Lung microvascular endothelial cell (primary cell): Measurements from ENCODE around the gene CPEB3. TPM values are rescaled to one million over a fixed set of nuclear protein-coding genes. Genes with fewer than 3 reads are reported as not detected.
"Not testable (repeated sequence)": the region's sequence is repeated elsewhere in the genome, so short reads cannot be mapped to it uniquely, and the experiment has no call there.

Experiments
- DNase-seq, 2 donors: peaks; one replicate each; pipeline versions ENCODE4 v3.0.0 to v3.0.0-alpha.2; 2010; ENCODE audit warnings: low read depth in 2 of 2
- total RNA-seq: library from RNA; depleted of rRNA; stranded (reverse); fragments of >200 nt; gene quantifications from 2 replicates; pipeline ENCODE4 v1.2.1, GENCODE V29; 2014

CPEB3 gene
- total RNA-seq, 1 donor from 2014 or later, result 1.6 TPM

DNA sequence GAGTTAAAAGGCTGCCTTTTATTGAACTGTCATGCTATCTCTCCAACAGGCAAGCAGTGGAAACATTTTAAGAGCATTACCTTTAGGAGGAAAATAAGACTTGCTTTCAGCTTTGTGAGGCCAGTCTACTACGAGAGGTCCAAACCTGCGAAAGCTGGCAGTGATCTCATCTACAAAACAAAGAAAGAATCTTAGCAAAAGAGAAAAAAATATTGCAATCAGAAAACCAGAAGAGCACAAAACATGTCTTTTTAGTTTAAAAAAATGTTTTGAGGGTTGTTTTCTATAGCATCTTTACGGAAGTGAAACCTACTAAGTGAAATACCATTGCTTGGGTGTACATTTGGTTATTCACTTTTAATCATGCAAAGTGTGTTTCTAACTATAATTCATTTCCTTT, 147.9 kb downstream of the CPEB3 start:
- DNase-seq, result no peak

DNA sequence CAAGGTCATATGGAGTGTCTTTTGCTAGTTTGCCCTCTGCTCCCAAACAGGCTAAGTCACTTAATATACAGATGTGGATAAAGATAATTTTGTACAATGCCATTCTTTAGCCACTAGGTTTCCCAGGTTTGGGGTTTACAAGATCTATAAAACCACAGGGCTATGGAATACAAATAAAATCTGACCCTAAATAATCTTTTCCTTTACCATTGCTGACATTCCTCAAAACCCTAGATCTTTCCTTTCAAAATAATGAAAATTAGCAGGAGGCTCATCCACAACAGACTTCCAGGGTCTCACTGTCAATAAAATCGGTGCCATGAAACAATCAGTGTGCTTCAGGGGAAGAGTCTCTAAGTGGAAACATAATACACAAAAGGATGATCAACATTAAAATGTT, 148.4 kb downstream of the CPEB3 start:
- no peak for DNase-seq

DNA sequence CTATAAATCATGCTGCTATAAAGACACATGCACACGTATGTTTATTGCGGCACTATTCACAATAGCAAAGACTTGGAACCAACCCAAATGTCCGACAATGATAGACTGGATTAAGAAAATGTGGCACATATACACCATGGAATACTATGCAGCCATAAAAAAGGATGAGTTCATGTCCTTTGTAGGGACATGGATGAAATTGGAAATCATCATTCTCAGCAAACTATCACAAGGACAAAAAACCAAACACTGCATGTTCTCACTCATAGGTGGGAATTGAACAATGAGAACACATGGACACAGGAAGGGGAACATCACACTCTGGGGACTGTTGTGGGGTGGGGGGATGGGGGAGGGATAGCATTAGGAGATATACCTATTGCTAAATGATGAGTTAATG, 149.7 kb downstream of the CPEB3 start:
- not testable (repeated sequence) for DNase-seq

DNA sequence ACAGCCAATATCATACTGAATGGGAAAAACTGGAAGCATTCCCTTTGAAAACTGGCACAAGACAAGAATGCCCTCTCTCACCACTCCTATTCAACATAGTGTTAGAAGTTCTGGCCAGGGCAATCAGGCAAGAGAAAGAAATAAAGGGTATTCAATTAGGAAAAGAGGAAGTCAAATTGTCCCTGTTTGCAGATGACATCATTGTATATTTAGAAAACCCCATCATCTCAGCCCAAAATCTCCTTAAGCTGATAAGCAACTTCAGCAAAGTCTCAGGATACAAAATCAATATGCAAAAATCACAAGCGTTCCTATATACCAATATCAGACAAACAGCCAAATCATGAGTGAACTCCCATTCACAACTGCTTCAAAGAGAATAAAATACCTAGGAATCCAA, 156.8 kb downstream of the CPEB3 start:
- not testable (repeated sequence) for DNase-seq

DNA sequence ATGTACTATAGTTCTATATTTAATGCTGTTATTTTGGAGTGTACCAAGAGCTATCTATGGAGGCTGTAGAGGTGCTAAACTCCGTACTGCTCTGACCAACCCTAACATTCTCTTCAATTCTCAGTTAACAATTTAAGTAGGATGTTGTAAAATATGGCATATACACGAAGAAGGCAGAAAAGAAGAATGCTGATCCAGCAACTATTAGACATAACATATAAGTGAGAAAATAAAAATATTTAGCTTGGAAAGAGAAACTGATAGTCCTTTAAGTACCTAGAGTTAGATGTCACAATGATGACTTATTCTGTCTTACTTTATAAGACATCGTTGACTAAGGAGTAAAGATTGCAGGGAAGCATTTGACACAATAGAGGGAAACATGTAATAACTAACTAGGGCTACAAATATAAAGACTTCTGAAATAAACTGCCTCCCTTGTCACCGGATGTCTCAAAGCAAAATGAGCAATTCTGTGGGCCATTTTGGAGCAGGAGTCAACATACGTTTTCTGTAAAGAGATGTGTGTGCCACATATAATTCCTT, 159.5 kb downstream of the CPEB3 start:
- DNase-seq, result peak in 1 of 2 donors; percentile 42

DNA sequence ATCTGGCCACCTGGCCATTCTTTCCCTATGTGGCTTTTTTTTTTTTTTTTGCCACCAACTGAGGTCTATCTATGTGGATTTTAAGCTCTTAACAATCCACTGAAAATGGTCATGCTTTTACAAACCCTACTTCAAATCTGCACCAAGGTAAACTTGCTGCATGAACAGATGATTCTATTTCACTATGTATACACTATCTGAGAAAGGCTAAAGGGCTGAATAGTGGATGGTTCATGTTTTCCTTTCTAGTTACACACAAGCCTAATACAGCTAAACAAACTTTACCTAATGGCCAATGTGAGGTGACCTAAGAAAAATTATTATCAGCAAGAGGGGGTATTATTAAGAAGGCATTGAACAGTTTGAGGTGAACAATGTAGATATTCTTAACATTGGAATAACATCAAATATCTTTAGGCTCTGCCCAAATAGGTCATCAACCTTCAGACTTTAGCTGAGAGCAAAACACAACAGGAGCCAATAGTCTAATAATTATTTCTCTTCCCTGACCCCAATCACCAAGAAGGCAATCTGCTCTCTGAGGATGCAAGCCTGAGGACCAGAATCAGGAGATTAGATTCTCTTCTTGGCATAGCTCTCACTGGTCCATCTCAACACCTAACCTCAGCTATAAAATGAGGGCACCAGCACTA, 160.1 kb downstream of the CPEB3 start:
- no peak for DNase-seq

DNA sequence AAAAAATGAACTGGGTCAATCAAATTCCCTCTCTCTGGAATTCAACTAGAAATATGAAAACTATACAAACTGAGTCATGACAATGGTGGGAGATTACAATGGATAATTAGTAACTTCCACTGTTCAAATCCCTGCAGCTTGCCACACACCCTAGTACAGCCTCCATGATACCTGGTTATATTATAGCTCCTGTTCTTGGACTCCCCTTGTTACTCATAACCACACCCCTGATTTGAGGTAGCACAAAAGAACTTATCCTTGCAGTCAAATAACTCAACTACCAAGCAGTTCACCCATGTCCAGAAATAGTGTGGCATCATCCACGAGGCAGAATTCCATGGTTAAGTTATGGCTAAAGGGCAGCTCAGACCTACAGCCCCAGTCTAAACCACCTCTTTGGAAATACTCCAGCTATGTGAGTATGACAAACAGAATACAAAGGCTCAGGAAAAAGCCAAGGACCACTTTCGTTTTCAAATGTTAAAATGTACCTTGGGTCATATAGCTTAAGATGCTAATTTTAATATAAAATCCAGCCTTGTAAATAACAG, 164.7 kb downstream of the CPEB3 start:
- DNase-seq, result peak; percentile 45 to 50

DNA sequence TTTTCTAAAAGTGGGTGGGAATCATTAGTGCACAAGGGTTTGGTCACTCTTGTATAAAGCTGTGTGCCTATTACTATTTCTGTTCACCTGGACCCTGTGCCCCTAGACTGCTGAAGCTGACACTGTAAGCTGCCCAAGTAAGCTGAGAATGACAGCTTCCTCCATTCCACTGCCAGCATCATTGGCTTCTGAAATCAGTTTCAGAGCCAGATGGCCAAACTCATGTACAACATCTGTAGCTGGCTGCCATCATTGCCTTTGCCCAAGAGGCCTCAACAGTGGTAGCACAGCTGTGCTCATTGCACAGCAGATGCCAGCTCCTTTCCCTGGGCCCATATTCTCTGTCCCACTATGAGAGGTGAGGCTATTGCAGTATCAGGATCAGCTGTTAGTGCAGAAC, 165.7 kb downstream of the CPEB3 start:
- peak; percentile 4 to 24 for DNase-seq

DNA sequence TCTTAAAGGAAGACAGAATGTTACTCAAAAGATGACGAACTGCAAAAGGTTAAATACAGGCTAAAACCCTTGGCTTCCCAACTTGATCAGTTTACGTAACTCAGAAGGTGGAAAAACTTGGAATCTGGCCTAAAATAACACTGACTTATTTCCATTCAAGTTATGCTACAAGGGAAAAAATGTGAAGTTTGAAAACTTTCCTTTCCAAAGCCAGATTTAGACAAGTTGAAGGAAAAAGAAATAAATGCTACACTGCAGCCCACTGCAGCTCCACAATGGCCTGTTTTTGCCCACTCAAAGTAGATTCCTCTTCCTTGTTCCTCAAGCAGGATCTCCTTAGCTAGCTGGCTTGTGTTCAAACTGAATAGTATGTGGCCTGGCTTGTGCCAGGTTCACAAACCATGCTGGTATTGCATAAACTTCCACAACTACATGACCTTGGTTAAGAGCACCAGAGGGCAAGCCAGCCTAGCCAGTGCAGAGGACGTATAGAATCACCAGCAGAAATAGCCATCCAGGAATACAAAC, 166.2 kb downstream of the CPEB3 start:
- peak; percentile 88 to 95 for DNase-seq

DNA sequence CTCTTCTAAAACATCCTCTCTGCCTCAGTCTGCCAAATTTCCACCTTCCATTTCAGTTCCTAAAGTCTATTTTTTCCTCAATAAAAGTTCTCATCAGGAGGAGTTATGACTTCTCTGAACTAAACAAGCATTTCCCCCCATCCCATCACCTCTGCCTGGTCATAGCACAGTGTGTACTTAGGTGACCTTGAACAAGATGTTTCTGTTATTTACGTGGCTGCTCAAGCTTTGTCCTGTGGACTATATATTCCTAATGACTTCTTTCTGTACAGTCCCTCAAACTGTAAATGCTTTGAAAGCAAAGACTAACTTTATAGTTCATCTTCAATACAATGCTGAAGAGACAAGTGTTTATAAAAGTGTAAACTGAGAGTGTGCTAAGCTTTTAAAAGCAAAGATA, 166.9 kb downstream of the CPEB3 start:
- peak; percentile 32 to 38 for DNase-seq

DNA sequence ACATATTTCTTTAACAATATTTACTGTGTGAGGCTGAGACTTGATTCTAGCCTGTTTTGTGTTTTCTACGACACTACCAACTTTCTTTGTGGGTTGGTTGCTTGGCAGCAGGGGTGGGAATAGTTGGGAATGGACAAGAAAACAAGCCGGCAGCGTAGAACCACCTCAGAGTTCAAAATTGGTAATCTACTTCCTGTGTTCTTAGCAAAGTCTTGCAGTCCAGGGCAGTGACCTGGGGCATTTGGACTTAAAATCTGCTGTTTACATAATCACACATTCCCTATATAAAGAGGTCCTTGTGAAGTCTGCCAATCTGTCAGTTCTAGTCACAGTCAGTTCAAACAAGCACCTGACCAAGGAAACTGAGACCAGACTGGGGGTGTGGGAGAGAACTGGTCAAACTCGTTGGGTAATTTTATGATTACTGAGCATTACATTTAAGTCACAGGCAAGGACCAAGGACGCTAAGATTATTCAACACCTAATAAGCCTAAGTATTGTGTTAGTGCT, 167.9 kb downstream of the CPEB3 start:
- peak in 1 of 2 donors; percentile 58 for DNase-seq

DNA sequence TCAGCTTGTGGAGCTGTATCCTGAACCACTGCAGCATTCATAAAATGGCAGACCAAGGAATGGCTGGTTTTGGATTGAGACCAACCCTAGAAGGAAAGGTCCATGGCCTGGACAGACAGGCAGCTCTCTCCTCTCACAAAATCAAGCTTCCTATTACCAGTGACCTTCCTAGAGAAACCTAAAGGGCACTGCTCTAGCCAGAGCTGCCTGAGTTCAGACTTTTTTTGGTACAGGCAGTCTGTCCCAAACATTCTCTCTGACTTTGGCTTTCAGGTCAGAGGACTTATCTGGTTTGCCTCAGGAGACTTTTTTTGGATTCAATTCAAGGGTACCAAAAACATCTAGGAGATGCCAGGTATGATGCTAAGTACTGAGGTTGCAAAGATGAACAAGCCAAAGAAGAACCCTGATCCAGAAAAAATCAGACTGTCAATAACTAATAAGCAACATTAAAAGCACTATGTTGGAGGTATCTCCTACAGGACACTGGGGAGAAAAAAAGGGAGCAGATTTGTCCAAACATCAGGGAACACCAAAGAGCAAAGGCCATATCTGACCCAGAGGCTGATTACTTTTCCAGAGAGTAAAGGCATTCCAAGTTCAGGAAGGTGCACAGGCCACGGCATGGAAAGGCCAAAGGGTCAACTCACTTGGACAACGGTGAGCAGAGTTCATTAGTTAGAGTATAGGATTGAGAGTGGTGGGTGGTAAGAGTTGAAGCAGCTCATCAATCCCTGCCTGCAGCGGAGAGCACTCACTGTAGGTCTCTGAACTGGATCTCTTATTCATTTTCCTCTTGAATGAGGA, 169.0 kb downstream of the CPEB3 start:
- DNase-seq, result no peak

DNA sequence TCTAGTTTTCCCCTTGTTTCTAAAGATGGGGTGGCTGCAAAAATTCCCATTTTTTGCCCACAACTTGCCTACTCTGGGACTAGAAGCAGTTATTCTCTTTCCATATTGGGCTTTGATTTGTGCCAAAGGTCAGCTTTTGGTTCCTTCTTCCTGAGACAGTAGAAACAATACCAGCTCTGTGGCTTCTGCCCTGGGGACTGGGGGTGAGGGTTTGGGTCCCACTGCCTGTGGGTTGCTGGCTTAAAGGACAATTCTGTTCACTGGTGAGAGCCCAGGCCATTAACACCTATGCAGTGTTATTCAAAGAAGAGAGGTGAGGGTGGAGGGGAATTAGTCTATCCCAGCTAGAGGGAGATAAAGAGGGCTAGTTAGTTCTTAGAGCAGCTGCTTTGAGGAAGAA, 171.5 kb downstream of the CPEB3 start:
- no peak for DNase-seq

DNA sequence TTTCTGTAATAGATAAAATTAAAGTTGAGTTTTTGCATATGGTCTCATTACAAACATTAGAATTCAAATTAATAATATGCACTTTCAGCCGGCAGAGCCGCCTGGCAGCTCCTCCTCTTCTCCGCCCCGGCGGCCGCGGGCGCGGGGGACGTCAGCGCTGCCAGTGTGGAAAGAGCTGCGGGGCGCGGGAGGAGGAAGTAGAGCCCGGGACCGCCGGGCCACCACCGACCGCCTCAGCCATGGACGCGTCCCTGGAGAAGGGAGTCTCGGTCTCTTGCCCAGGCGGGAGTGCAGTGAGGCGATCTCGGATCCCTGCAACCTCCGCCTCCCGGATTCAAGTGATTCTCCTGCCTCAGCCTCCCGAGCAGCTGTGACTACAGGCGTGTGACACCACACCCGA, 176.0 kb downstream of the CPEB3 start:
- DNase-seq, result peak in 1 of 2 donors; percentile 18

DNA sequence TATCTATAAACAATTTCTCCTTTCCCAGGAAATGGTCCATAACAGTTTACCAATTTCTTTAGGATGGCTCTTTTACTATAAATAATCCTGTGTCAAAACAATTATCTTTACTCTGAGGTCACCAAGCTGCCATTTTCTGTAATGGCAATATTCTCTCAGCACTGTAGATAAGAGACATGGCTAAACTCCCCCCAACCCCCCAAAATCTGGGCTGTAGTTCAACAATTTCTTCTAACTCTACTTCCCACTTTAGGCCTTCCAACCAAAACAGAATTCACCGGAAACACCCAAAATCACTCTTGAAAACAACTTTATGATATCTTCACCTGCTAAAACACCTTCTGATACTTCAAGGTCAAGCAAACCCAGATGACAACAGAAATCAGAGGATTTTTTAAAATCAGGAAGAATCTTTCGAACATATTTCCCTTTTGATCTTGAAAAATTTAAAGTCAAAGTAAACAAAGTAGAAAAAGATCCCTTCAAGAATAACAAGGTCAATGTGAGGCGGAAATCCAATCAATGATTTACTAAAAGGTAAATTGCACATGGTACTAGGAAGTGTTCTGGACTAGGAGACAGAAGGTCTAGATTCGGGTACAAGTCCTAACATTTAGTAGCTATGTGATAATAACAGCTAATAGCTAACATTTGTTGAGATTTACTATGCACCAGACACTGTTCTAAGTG, 176.8 kb downstream of the CPEB3 start:
- DNase-seq, result no peak

DNA sequence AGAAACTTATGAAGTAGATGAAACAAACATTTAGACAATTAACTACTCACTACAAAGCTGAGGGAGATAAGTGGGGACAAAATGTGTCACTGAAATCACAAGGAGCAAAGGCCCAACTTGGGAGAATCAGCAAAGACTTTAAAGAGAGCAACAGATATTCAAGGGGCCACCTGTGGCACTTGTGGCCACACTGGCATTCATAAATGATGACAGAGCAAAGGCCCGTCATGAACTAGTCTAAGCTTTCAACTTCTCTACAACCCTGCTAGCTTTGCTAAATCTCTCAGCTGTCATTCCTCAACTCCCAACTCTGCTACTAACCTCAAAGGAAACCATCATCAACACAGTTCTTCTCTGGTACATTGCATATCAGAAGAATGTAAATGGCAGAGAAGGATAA, 178.4 kb downstream of the CPEB3 start:
- DNase-seq, result no peak

DNA sequence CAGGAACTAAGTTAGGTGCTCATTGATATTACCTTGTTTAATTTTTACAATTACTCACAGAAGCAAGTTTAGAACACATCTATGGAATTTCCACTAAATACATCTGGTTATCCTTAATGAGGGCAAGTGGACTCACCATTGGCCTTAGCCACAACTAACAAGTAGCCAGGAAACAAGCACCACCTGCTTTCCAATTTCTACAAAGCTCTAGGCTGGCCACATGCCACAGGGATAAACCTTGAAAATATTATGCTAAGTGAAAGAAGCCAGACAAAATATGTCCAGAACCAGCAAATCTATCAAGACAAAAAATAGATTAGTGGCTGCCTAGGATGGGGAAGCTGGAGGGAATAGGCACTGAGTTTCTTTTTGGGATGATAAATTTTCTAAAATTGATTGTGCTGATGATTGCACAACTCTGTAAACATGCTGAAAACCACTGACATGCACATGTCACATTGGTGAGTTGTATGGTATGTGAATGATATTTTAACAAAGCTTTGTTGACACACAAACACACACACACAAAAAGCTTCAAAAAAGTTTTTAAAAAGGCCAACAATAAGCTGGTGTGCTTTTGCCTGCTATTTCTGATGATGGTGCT, 179.4 kb downstream of the CPEB3 start:
- no peak for DNase-seq

DNA sequence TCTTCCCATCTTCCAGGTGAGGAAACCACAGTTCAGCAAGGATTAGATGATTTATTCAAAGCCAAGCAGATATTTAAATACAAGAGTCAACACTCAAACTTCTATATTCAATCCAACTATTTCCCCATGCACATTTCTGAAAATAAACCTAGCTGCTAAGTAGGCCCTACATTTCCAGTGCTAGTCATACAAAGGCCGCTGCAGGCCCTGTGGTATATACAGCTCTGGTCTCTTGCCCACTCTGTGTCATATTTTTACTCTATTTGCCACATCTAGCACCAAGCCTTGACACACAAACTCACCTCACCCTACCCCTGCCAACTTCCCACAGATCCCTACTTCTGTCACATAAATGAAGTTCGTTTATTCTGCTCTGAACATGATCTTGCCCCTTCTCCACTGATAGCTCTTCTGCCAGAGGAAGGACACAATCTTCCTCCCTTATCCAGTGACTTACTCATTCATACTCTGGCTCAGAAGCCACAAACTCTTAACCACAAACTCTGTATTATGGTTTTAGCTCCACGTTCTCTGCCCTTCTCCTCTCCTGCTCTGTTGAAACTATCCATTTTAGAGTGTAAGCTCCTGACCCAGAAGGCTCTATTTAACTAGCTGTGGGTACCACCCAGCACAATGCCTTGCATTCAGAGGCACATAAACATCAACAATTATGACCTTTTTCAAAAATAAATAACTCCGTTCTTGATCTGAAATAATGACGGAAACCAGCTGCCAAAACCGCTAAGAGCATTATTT, 180.7 kb downstream of the CPEB3 start:
- DNase-seq, result no peak

DNA sequence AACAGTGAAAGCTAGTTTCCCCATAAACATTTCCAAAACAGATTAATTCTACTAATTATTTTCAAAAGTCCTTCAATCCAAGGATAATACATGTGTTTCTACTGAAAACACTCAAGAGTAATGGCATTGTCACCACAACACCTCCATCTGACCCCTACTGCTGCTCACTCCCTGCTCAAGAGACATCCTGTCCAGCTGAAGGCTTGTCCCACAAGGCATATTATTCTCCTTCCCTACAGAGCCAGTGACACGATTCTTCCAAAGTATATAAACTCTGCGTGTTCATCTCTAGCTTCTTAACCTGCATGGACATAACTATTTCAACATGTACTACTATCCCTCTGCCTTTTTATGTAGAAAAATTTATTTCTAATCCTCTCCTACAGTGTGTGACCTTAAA, 182.1 kb downstream of the CPEB3 start:
- no peak for DNase-seq

DNA sequence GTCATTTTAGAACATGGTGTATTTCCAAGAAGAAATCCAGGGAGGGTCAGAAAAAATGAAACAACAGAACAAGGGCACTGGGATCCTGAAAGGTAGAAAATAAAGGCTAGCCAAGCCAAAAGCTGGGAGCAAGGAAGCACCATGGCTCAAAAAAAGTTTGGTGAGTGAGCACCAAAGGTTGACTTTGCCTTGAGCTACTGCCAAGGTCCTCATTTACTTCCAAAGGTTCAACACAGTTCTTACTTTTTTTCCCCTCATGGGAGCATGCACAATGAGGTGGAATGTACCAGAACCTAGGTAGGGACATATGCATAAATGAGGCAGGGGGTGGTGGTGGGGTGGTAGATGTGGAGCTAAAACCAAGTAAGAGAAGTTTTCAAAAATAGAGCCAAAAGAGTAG, 182.8 kb downstream of the CPEB3 start:
- no peak for DNase-seq
